Neutrophil (primary cell): Measurements from ENCODE around the gene DESI1.
"Not testable (repeated sequence)": the region's sequence is repeated elsewhere in the genome, so short reads cannot be mapped to it uniquely, and the experiment has no call there.

ENCODE experiments used
- H3K27ac ChIP-seq: fragments of 200-600 bp; sonication (generic); 2 replicates; pipeline ENCODE4 v1.5.1; 2016; ENCODE audit warnings: mild to moderate bottlenecking, moderate library complexity
- H3K27me3 ChIP-seq: fragments of 200-600 bp; sonication (generic); 2 replicates; pipeline ENCODE4 v1.6.0; 2016; ENCODE audit warnings: mild to moderate bottlenecking
- H3K36me3 ChIP-seq: fragments of 200-600 bp; sonication (generic); 2 replicates; pipeline ENCODE4 v1.5.1; 2017
- H3K4me1 ChIP-seq, 2 experiments: fragments of 200-600 bp in 1 of 2; sonication (generic) in 1 of 2; 1 replicate in 1 of 2; 2 replicates in 1 of 2; pipeline versions ENCODE4 v1.5.1 to v1.6.1; 2013 to 2016; ENCODE audit warnings: low read depth in 1 of 2, low read length in 1 of 2, mild to moderate bottlenecking in 1 of 2, moderate library complexity in 1 of 2; ENCODE audit not compliant: control insufficient read depth in 1 of 2, insufficient read depth in 1 of 2
- H3K4me3 ChIP-seq, 2 experiments: fragments of 200-600 bp in 1 of 2; sonication (generic) in 1 of 2; 1 replicate in 1 of 2; 2 replicates in 1 of 2; pipeline ENCODE4 v1.5.1; 2013 to 2016; ENCODE audit warnings: low read depth in 1 of 2, low read length in 1 of 2, mild to moderate bottlenecking in 1 of 2, moderate library complexity in 1 of 2
- H3K9me3 ChIP-seq: fragments of 200-600 bp; sonication (generic); 2 replicates; pipeline ENCODE4 v1.5.1; 2016
- CTCF ChIP-seq: fragments of 200-600 bp; sonication (generic); IDR thresholded peaks from 2 replicates; pipeline ENCODE4 v1.5.1; 2016; ENCODE audit warnings: antibody characterized with exemption

DESI1 gene

GRCh38 chr22:41562461-41562860, 58.4 kb downstream of the DESI1 start:
- Histone ChIP-seq H3K27ac (no peak overlapping the region), H3K36me3 (no peaks in the 10 kb centered on the region), H3K9me3 (no peaks in the 10 kb centered on the region), H3K4me3 (no peak overlapping the region), H3K27me3 (peaks cover 58% of the 10 kb centered on the region), H3K4me1 (no peaks in the 10 kb centered on the region)
- TF ChIP-seq CTCF, result no peak

- no peak overlapping the region for H3K27ac ChIP-seq
- peaks cover 65% of the 10 kb centered on the region for H3K27me3 ChIP-seq
- no peaks in the 10 kb centered on the region for H3K36me3 ChIP-seq
- H3K4me3 ChIP-seq, result no peak overlapping the region
- no peak for TF ChIP-seq CTCF
- no peaks in the 10 kb centered on the region for H3K9me3 ChIP-seq
- H3K4me1 ChIP-seq, result no peaks in the 10 kb centered on the region
Measured at GRCh38 chr22:41561788-41562187, 59.1 kb downstream of the DESI1 start.

GRCh38 chr22:41561335-41561734, 59.5 kb downstream of the DESI1 start:
- no peak for TF ChIP-seq CTCF
- no peak overlapping the region for H3K27ac ChIP-seq
- no peaks in the 10 kb centered on the region for H3K4me1 ChIP-seq
- H3K27me3 ChIP-seq, result peaks cover 69% of the 10 kb centered on the region
- no peak overlapping the region for H3K4me3 ChIP-seq
- H3K36me3 ChIP-seq, result no peaks in the 10 kb centered on the region
- no peaks in the 10 kb centered on the region for H3K9me3 ChIP-seq

GRCh38 chr22:41560095-41560471, 60.8 kb downstream of the DESI1 start:
- no peaks in the 10 kb centered on the region for H3K9me3 ChIP-seq
- H3K4me1 ChIP-seq, result no peaks in the 10 kb centered on the region
- H3K27ac ChIP-seq, result no peak overlapping the region
- no peaks in the 10 kb centered on the region for H3K36me3 ChIP-seq
- no peak overlapping the region for H3K4me3 ChIP-seq
- no peak for TF ChIP-seq CTCF
- H3K27me3 ChIP-seq, result peaks cover 73% of the 10 kb centered on the region

GRCh38 chr22:41558241-41558630, 62.6 kb downstream of the DESI1 start:
- H3K4me3 ChIP-seq, H3K27ac ChIP-seq, H3K9me3 ChIP-seq, H3K4me1 ChIP-seq, H3K36me3 ChIP-seq: not testable (repeated sequence)
- H3K27me3 ChIP-seq, result peaks cover 69% of the 10 kb centered on the region

- H3K36me3 ChIP-seq, result no peaks in the 10 kb centered on the region
- no peak for TF ChIP-seq CTCF
- no peaks in the 10 kb centered on the region for H3K4me1 ChIP-seq
- no peak overlapping the region for H3K27ac ChIP-seq
- no peak overlapping the region for H3K4me3 ChIP-seq
- no peaks in the 10 kb centered on the region for H3K9me3 ChIP-seq
- H3K27me3 ChIP-seq, result peaks cover 65% of the 10 kb centered on the region
Measured at GRCh38 chr22:41557401-41558240, 63.2 kb downstream of the DESI1 start.
